GM10266 (cell line): ENCODE measurements around the gene LRRC14B.

Experiments used
- DNase-seq: peaks from one replicate; pipeline ENCODE4 v3.0.0; 2012; ENCODE audit errors: extremely low spot score
- TF ChIP-seq, protein P1 (sequence below): IDR thresholded peaks from 2 replicates; pipeline ENCODE4 v1.5.1; 2012; ENCODE audit warnings: mild to moderate bottlenecking, low read depth; ENCODE audit not compliant: control insufficient read depth, insufficient read depth; ENCODE audit errors: missing control alignments

LRRC14B gene

DNA sequence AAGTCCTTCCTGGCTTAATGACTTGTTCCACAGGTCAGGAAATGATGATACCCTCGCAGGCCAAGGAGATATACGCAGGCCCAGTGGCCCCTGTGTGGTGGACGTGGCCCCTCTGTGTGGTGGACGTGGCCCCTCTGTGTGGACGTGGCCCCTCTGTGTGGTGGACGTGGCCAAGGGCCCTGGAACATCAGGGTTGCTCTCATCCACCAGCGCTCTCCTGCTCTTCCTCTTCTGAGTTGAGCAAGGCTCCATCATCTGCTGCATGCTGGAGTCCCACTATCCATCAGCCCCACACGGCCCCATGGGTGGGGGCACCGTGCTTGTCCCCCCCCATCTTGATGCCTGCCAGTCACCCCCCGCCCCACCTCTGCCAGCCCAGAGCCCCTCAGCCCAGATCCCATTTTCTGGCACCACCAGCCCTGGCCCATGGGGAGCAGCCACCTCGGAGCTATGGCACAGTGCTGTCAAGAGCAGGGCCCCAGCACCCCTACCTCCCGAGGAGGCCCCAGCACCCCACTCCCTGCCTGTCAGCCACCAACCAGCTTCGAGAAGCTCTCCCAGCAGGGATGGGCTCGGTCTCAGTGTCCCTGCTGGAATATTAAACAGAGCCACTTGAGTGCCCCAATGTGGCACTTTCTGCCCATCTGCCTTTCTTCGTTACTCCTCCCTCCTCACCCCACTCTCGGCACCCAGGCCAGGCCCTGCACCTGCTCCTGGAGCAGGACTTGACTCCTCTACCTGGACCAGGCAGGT is 8.1 kb downstream of the LRRC14B start:
- TF ChIP-seq, protein P1, sequence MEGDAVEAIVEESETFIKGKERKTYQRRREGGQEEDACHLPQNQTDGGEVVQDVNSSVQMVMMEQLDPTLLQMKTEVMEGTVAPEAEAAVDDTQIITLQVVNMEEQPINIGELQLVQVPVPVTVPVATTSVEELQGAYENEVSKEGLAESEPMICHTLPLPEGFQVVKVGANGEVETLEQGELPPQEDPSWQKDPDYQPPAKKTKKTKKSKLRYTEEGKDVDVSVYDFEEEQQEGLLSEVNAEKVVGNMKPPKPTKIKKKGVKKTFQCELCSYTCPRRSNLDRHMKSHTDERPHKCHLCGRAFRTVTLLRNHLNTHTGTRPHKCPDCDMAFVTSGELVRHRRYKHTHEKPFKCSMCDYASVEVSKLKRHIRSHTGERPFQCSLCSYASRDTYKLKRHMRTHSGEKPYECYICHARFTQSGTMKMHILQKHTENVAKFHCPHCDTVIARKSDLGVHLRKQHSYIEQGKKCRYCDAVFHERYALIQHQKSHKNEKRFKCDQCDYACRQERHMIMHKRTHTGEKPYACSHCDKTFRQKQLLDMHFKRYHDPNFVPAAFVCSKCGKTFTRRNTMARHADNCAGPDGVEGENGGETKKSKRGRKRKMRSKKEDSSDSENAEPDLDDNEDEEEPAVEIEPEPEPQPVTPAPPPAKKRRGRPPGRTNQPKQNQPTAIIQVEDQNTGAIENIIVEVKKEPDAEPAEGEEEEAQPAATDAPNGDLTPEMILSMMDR = no peak
- DNase-seq = no peak

DNA sequence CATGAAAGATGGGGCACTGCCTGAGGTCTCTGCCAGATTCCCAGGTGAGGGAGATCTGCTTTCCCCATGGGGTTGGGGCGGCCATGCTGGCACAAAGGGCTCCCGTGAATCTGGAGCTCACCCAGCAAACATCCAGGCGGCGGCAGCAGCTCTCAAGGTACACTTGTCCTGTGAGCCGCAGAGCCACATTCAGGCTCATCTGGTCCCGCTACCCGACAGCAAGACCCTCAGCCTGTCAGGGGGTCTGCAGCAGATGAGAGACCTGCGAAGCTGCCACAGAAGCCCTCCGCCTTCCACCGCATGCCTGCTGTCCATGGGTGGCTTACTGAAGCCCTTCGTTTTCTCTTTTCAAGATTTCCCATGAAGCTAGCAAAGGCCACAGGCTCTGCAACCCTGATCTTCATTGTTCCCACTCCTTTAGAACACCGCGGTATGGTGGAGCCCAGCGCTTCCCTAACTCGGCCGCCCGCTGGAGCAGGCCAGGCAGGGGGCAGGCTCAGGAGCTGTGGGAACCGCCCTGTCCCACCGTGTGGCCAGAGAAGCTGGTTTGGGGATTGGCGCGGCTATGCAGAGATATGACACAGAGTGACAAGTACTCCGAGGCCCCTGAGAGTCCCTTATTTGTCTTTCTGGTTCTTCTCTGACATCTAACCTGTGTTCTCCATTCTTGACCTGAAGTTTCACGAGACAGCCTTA is 8.8 kb downstream of the LRRC14B start:
- TF ChIP-seq, protein P1 = no peak
- no peak for DNase-seq

DNA sequence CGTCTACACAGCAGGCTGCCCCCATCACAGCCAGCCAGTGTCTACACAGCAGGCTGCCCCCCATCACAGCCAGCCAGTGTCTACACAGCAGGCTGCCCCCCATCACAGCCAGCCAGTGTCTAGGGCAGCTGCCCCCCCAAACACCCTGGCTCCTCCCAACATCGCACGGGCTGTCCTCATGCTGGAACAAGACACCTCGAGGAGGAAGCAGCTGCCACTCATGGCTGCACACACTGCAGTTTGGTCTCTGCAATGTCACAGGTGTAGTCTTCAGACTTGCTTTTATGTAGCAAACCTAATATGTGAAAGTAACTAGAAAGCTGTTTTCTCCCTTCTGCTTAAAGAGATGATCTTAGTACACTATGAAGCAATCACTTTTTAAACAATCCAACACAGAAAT is 9.7 kb downstream of the LRRC14B start:
- TF ChIP-seq, protein P1 = no peak
- no peak for DNase-seq

DNA sequence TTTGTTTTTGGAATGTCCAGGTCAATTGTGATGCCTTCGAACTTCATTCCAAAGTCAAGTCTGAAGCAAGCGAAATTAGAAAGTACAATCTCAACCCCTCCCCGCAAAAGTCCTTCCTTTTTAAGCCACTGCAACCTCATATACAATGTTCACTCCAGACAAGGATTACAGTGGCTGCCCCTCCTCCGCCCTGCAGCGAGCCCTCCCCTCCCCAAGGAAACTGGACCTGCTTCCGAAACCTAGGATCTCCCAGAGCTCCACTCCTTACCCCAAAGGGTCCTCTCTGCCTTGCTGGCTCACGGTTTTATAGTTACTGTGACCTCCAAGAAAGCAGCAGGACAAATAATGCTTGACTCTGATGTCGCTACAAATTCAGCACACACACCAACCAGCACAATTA is 10.4 kb downstream of the LRRC14B start:
- DNase-seq = no peak
- TF ChIP-seq, protein P1 = no peak

DNA sequence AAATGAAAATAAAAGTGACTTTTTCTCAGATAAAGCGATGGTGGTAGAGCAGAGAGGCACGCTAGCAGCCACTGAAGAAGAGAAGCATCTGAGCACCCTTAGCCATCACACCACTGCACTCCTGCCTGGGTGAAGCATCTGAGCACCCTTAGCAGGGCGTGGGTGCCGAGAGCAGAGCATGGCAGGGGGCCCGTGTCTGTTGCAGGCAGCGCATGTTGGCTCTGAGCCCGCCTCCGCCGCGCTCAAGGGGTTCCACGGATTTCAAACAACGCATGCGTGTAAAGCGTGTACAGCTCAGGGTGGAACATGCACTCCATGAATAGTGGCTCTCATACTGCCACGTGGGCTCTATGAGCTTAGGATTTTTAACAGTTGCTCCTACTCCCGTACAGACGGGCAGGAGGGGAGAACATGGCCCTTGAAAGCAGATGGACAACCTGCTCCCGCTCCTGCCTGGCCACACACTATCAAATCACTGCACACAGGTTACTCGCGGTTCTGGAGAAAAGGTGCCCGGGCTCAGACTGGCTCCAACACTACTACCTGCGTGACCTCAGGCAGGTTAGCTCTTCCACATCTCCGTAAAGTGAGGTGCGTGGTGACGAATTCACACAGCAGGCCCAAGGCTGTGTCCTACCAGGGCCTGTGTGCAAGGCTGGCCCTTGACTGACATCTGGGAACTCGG is 12.1 kb downstream of the LRRC14B start:
- TF ChIP-seq, protein P1 = no peak
- no peak for DNase-seq

DNA sequence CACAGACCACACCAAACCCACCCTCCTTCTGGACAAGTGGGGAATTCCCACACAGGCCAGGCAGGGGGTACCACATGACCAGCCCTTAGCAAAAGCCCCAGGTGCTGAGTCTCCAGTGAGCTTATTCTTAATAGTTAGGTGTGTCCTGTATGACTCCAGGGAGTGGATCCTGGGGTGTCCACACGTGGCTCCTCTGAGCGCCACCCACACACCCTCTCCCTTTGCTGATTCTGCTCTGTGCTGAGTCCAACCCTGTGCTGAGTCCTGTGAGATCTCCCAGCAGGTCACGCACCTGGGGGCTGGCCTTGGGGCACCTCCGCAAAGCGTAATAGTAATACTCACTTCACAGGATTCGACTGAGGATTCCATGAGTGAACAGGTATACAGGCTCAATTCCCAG is 12.7 kb downstream of the LRRC14B start:
- TF ChIP-seq, protein P1 = no peak

More for the DNA sequence above, 12.7 kb downstream of the LRRC14B start:
- no peak for DNase-seq
